Muscle of leg (tissue), 16 donors: ENCODE results near the gene PCDHB13. TPM values are rescaled to one million over a fixed set of nuclear protein-coding genes. Genes with fewer than 3 reads are reported as not detected.
A peak's percentile ranks its signal among the peaks of the same experiment; 100 is the strongest.
"Not testable (repeated sequence)": the region's sequence is repeated elsewhere in the genome, so short reads cannot be mapped to it uniquely, and the experiment has no call there.

ENCODE experiments used
- DNase-seq: peaks from one replicate; pipeline ENCODE4 v3.0.0; 2013
- H3K27ac ChIP-seq: one replicate; pipeline ENCODE4 v1.5.1; 2013; ENCODE audit warnings: mild to moderate bottlenecking, low read length, control low read depth
- H3K27me3 ChIP-seq: one replicate; pipeline ENCODE4 v1.6.1; 2013; ENCODE audit warnings: low read length; ENCODE audit not compliant: control insufficient read depth, insufficient read depth
- H3K36me3 ChIP-seq: one replicate; pipeline ENCODE4 v1.6.1; 2013; ENCODE audit warnings: low read length; ENCODE audit not compliant: control insufficient read depth, insufficient read depth
- H3K4me1 ChIP-seq: one replicate; pipeline ENCODE4 v1.6.1; 2013; ENCODE audit warnings: low read length; ENCODE audit not compliant: control insufficient read depth, insufficient read depth
- H3K4me3 ChIP-seq: one replicate; pipeline ENCODE4 v1.5.1; 2013; ENCODE audit warnings: low read length, control low read depth
- H3K9me3 ChIP-seq: replicated peaks from 2 replicates; pipeline ENCODE4 v1.6.1; 2013; ENCODE audit warnings: low read depth, low read length; ENCODE audit not compliant: control insufficient read depth
- WGBS: methylation state at CpG from one replicate; pipeline ENCODE4 v1.1.5; 2013; ENCODE audit warnings: missing lambda C conversion rate; ENCODE audit not compliant: insufficient coverage; 5-methylcytosine and 5-hydroxymethylcytosine counted together
- long read RNA-seq, 11 donors: transcript quantifications; one replicate each; lab custom pipeline, GENCODE V29; 2026
- polyA plus RNA-seq, 8 donors: library from polyadenylated mRNA; unstranded; fragments of 120-200 nt; gene quantifications; one replicate each; pipeline versions ENCODE4 v1.2.1 to v1.2.3, GENCODE V29; 2013; ENCODE audit warnings: inconsistent platforms in 1 of 8, low replicate concordance in 1 of 8; ENCODE audit not compliant: insufficient read length in 8 of 8, insufficient read depth in 1 of 8
- total RNA-seq: library from RNA; stranded (reverse); fragments of 120-200 nt; gene quantifications from one replicate; pipeline ENCODE4 v1.2.4, GENCODE V29; 2013

The PCDHB13 gene
- total RNA-seq = 1.9 TPM
- 1 to 10 TPM; 1.6 to 4.5 (median 2.8) TPM for polyA plus RNA-seq
- long read RNA-seq, donor 1, full-length matches to known transcripts = 1 of 1 reads
- long read RNA-seq, donor 1, partial matches to known transcripts = 0 of 1 reads
- long read RNA-seq, donor 1, other reads (novel, unspliced or antisense) = 0 of 1 reads
- long read RNA-seq, donor 2 = 0 reads
- long read RNA-seq, donor 3, full-length matches to known transcripts = 1 of 1 reads
- long read RNA-seq, donor 3, partial matches to known transcripts = 0 of 1 reads
- long read RNA-seq, donor 3, other reads (novel, unspliced or antisense) = 0 of 1 reads
- long read RNA-seq, donor 4, full-length matches to known transcripts = 1 of 1 reads
- long read RNA-seq, donor 4, partial matches to known transcripts = 0 of 1 reads
- long read RNA-seq, donor 4, other reads (novel, unspliced or antisense) = 0 of 1 reads
- long read RNA-seq, donor 5, full-length matches to known transcripts = 8 of 8 reads
- long read RNA-seq, donor 5, partial matches to known transcripts = 0 of 8 reads
- long read RNA-seq, donor 5, other reads (novel, unspliced or antisense) = 0 of 8 reads
- long read RNA-seq, donor 6, full-length matches to known transcripts = 3 of 3 reads
- long read RNA-seq, donor 6, partial matches to known transcripts = 0 of 3 reads
- long read RNA-seq, donor 6, other reads (novel, unspliced or antisense) = 0 of 3 reads
- long read RNA-seq, donor 7, full-length matches to known transcripts = 5 of 5 reads
- long read RNA-seq, donor 7, partial matches to known transcripts = 0 of 5 reads
- long read RNA-seq, donor 7, other reads (novel, unspliced or antisense) = 0 of 5 reads
- long read RNA-seq, donor 8, full-length matches to known transcripts = 4 of 4 reads
- long read RNA-seq, donor 8, partial matches to known transcripts = 0 of 4 reads
- long read RNA-seq, donor 8, other reads (novel, unspliced or antisense) = 0 of 4 reads
- long read RNA-seq, donor 9 = 0 reads
- long read RNA-seq, donor 10, full-length matches to known transcripts = 4 of 4 reads
- long read RNA-seq, donor 10, partial matches to known transcripts = 0 of 4 reads
- long read RNA-seq, donor 10, other reads (novel, unspliced or antisense) = 0 of 4 reads
- long read RNA-seq, donor 11, full-length matches to known transcripts = 2 of 2 reads
- long read RNA-seq, donor 11, partial matches to known transcripts = 0 of 2 reads
- long read RNA-seq, donor 11, other reads (novel, unspliced or antisense) = 0 of 2 reads

- H3K36me3 ChIP-seq, H3K4me3 ChIP-seq, H3K27ac ChIP-seq, H3K27me3 ChIP-seq, H3K4me1 ChIP-seq: not testable (repeated sequence)
- H3K9me3 ChIP-seq = peaks cover 45% of the 10 kb centered on the region
- WGBS = no CpG with 5 or more reads among the region's 18 CpGs
- DNase-seq = peak; percentile 22
Measured at GRCh38 chr5:141213656-141214339, at the start of gene PCDHB13. Gene PCDHB13 (plus strand): TSS chr5:141213919. CDS start chr5:141214124, 205 bp downstream.

GRCh38 chr5:141172381-141173204 is 41.1 kb upstream of the PCDHB13 start, which contains the start of gene PCDHB7:
Gene PCDHB7 (plus strand): TSS chr5:141172644. CDS start chr5:141172836, 192 bp downstream.
- H3K9me3 ChIP-seq = peaks cover 19% of the 10 kb centered on the region

GRCh38 chr5:141174291-141175104 is 39.2 kb upstream of the PCDHB13 start:
- H3K9me3 ChIP-seq = peaks cover 19% of the 10 kb centered on the region
- peaks cover 13% of the 10 kb centered on the region for H3K27me3 ChIP-seq
- DNase-seq, H3K27ac ChIP-seq, H3K4me1 ChIP-seq, H3K4me3 ChIP-seq, H3K36me3 ChIP-seq: not testable (repeated sequence)
- WGBS = 34% methylated on average over 64 of the region's 79 CpGs

More at GRCh38 chr5:141172381-141173204, 41.1 kb upstream of the PCDHB13 start, which contains the start of gene PCDHB7:
- 36% methylated on average over 12 of the region's 20 CpGs for WGBS
- H3K4me3 ChIP-seq = peak within 1 kb of the TSS; percentile 14
- H3K36me3 ChIP-seq = no peaks in the 10 kb centered on the region
- no peak within 1 kb of the TSS for H3K27ac ChIP-seq
- H3K4me1 ChIP-seq = no peaks in the 10 kb centered on the region
- peaks cover 13% of the 10 kb centered on the region for H3K27me3 ChIP-seq
- DNase-seq = peak; percentile 40

GRCh38 chr5:141175933-141176332 is 37.8 kb upstream of the PCDHB13 start:
- WGBS = no CpG with 5 or more reads among the region's 1 CpG
- Histone ChIP-seq H3K4me3 (no peak overlapping the region), H3K9me3 (peaks cover 22% of the 10 kb centered on the region), H3K36me3 (no peaks in the 10 kb centered on the region), H3K4me1 (no peaks in the 10 kb centered on the region), H3K27me3 (peaks cover 16% of the 10 kb centered on the region), H3K27ac (no peak overlapping the region)
- no peak for DNase-seq

- not testable (repeated sequence) for H3K27ac ChIP-seq, DNase-seq, H3K36me3 ChIP-seq, H3K4me1 ChIP-seq, H3K4me3 ChIP-seq
- Histone ChIP-seq H3K9me3 (peaks cover 24% of the 10 kb centered on the region), H3K27me3 (peaks cover 16% of the 10 kb centered on the region)
- WGBS = 43% methylated on average over 3 of the region's 18 CpGs
Measured at GRCh38 chr5:141177577-141178191, 36.0 kb upstream of the PCDHB13 start, which contains the start of gene PCDHB8. Gene PCDHB8 (plus strand): TSS chr5:141177790. CDS start chr5:141178035, 245 bp downstream.

- not testable (repeated sequence) for H3K4me1 ChIP-seq, H3K27ac ChIP-seq, H3K36me3 ChIP-seq, H3K27me3 ChIP-seq, DNase-seq, H3K4me3 ChIP-seq
- WGBS = 30% methylated on average over 22 of the region's 39 CpGs
- peaks cover 18% of the 10 kb centered on the region for H3K9me3 ChIP-seq
Measured at GRCh38 chr5:141179371-141179770, 34.3 kb upstream of the PCDHB13 start.

GRCh38 chr5:141179876-141180275 is 33.8 kb upstream of the PCDHB13 start:
- peaks cover 13% of the 10 kb centered on the region for H3K27me3 ChIP-seq
- not testable (repeated sequence) for H3K27ac ChIP-seq, H3K36me3 ChIP-seq, DNase-seq, H3K4me3 ChIP-seq, H3K4me1 ChIP-seq
- peaks cover 21% of the 10 kb centered on the region for H3K9me3 ChIP-seq
- WGBS = 28% methylated on average over 18 of the region's 32 CpGs

GRCh38 chr5:141180313-141180712 is 33.4 kb upstream of the PCDHB13 start:
- WGBS = no CpG with 5 or more reads among the region's 1 CpG
- Histone ChIP-seq H3K4me3 (no peak overlapping the region), H3K36me3 (no peaks in the 10 kb centered on the region), H3K27me3 (peaks cover 13% of the 10 kb centered on the region), H3K4me1 (no peaks in the 10 kb centered on the region), H3K27ac (no peak overlapping the region), H3K9me3 (peaks cover 21% of the 10 kb centered on the region)
- DNase-seq = no peak
